ENCODE results near the gene CFAP46. TPM values are rescaled to one million over a fixed set of nuclear protein-coding genes. Genes with fewer than 3 reads are reported as not detected.
"Not testable (repeated sequence)": the region's sequence is repeated elsewhere in the genome, so short reads cannot be mapped to it uniquely, and the experiment has no call there.

Gene CFAP46
- total and polyA plus RNA-seq, 2 donors, result 0.09 to 0.34 TPM

DNA sequence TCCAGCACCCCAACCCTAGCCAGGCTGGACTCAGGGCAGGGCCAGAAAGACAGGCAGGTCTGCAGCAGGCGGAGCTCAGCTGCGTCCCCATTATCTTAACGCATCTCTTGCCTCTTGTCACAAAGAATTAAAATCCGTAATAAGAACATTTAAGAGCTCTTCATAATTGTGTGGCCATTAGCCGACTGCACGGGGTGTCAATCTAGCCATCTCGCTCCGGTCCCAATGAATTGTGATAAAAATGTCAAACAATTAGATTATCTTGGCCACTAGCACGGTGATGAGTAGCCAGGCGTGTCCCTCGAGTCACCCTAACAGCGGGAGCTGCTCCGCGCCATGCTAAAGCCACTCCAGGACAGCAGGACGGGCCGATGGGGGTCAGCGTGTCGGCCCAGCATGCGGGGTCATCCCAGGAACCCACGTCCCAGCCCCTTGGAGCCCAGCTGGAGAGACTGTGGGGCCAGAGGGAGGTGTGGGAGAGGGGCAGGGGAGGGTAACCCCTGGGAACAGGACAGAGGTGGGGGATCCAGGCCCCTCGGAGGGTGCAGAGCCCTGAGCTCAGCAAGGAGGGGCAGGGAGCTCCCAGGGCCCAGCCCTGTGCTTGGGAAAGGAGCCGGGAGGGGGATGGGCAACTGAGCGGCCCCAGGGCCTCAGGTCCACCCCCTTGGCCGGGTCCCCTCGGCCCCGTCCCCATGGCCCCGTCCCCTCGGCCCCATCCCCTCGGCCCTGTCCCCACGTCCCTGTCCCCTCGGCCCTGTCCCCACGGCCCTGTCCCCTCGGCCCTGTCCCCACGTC lies 138.8 kb downstream of the CFAP46 start:
- H3K27me3 ChIP-seq (ENCODE audit: control insufficient read depth in 2 of 2, insufficient read depth in 1 of 2, low read length in 1 of 2), result peaks cover 0 to 4% of the 10 kb centered on the region in 2 donors
- no peak for DNase-seq (ENCODE audit: low read depth in 6 of 9, low spot score in 9 of 9)
- WGBS, result 94% methylated on average over 34 of the region's 34 CpGs

GRCh38 chr10:132802694-132803320 lies 139.6 kb downstream of the CFAP46 start:
- H3K27ac ChIP-seq (ENCODE audit: low read depth in 1 of 2, low read length in 1 of 2), result no peak overlapping the region
- H3K27me3 ChIP-seq (ENCODE audit: control insufficient read depth in 2 of 2, insufficient read depth in 1 of 2, low read length in 1 of 2), result peaks cover 0 to 4% of the 10 kb centered on the region in 2 donors
- 83% methylated on average over 16 of the region's 16 CpGs for WGBS
- no peak overlapping the region for H3K4me3 ChIP-seq (ENCODE audit: low read length in 2 of 2)
- no peak for DNase-seq (ENCODE audit: low read depth in 6 of 9, low spot score in 9 of 9)
- no peaks in the 10 kb centered on the region for H3K4me1 ChIP-seq (ENCODE audit: control insufficient read depth in 2 of 2, insufficient read depth in 2 of 2, low read length in 2 of 2)
- H3K9me3 ChIP-seq (ENCODE audit: control insufficient read depth in 2 of 2, insufficient read depth in 1 of 2, low read length in 1 of 2), result peaks cover 0 to 4% of the 10 kb centered on the region in 2 donors
- no peaks in the 10 kb centered on the region for H3K36me3 ChIP-seq (ENCODE audit: control insufficient read depth in 2 of 2, insufficient read depth in 2 of 2, low read length in 1 of 2)

More for the DNA sequence above, 138.8 kb downstream of the CFAP46 start:
- Histone ChIP-seq H3K36me3 (ENCODE audit: control insufficient read depth in 2 of 2, insufficient read depth in 2 of 2, low read length in 1 of 2) (no peaks in the 10 kb centered on the region), H3K4me1 (ENCODE audit: control insufficient read depth in 2 of 2, insufficient read depth in 2 of 2, low read length in 2 of 2) (no peaks in the 10 kb centered on the region), H3K4me3 (ENCODE audit: low read length in 2 of 2) (no peak overlapping the region), H3K9me3 (ENCODE audit: control insufficient read depth in 2 of 2, insufficient read depth in 1 of 2, low read length in 1 of 2) (peaks cover 0 to 4% of the 10 kb centered on the region in 2 donors), H3K27ac (ENCODE audit: low read depth in 1 of 2, low read length in 1 of 2) (no peak overlapping the region)

DNA sequence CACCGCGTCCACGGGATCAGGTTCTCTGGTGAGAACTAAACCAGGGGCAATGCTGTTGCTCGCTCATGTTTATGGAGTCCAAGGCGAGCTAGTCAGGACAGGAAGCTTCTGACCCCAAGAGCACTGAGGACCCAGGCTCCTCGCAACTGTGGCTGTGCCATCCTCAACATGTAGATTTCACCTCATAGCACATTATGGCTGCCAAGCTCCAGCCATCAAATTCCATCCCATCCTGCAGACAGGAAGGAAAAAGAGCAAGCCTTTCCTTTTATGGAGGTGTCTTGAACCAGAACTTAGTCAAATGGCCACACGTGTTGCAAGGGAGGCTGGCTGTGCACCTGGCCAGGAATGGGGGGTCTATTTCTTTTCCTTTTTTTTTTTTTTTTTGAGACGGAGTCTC lies 140.3 kb downstream of the CFAP46 start:
- Histone ChIP-seq H3K4me1 (ENCODE audit: control insufficient read depth in 2 of 2, insufficient read depth in 2 of 2, low read length in 2 of 2) (no peaks in the 10 kb centered on the region), H3K36me3 (ENCODE audit: control insufficient read depth in 2 of 2, insufficient read depth in 2 of 2, low read length in 1 of 2) (no peaks in the 10 kb centered on the region), H3K27ac (ENCODE audit: low read depth in 1 of 2, low read length in 1 of 2) (no peak overlapping the region), H3K9me3 (ENCODE audit: control insufficient read depth in 2 of 2, insufficient read depth in 1 of 2, low read length in 1 of 2) (peaks cover 0 to 4% of the 10 kb centered on the region in 2 donors), H3K4me3 (ENCODE audit: low read length in 2 of 2) (no peak overlapping the region), H3K27me3 (ENCODE audit: control insufficient read depth in 2 of 2, insufficient read depth in 1 of 2, low read length in 1 of 2) (peaks cover 0 to 4% of the 10 kb centered on the region in 2 donors)
- no peak for DNase-seq (ENCODE audit: low read depth in 6 of 9, low spot score in 9 of 9)
- WGBS, result 90% methylated on average over 8 of the region's 8 CpGs

DNA sequence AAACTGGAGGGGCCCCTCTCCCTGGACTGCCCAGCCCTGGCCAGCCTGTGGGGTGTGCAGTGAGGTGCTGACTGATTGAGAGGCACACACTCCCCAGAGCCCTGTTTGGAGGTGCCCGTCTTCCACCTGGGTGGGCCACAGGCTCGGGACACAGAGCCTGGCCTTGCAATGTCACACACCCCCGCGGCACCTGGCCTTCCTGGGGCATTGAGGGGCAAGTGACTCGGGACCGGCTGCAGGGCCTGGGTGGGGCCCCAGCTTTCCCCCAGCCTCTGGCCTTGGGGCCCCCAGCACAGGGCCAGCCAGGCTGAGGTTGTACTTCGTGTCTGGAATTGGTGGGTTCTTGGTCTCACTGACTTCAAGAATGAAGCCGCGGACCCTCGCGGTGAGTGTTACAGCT lies 142.5 kb downstream of the CFAP46 start:
- H3K27me3 ChIP-seq (ENCODE audit: control insufficient read depth in 2 of 2, insufficient read depth in 1 of 2, low read length in 1 of 2), result peaks cover 0 to 3% of the 10 kb centered on the region in 2 donors
- H3K36me3 ChIP-seq (ENCODE audit: control insufficient read depth in 2 of 2, insufficient read depth in 2 of 2, low read length in 1 of 2), result no peaks in the 10 kb centered on the region
- peaks cover 0 to 4% of the 10 kb centered on the region in 2 donors for H3K9me3 ChIP-seq (ENCODE audit: control insufficient read depth in 2 of 2, insufficient read depth in 1 of 2, low read length in 1 of 2)
- DNase-seq (ENCODE audit: low read depth in 6 of 9, low spot score in 9 of 9), result no peak
- H3K27ac ChIP-seq (ENCODE audit: low read depth in 1 of 2, low read length in 1 of 2), result no peak overlapping the region
- H3K4me1 ChIP-seq (ENCODE audit: control insufficient read depth in 2 of 2, insufficient read depth in 2 of 2, low read length in 2 of 2), result no peaks in the 10 kb centered on the region
- no peak overlapping the region for H3K4me3 ChIP-seq (ENCODE audit: low read length in 2 of 2)
- WGBS, result 92% methylated on average over 11 of the region's 11 CpGs

DNA sequence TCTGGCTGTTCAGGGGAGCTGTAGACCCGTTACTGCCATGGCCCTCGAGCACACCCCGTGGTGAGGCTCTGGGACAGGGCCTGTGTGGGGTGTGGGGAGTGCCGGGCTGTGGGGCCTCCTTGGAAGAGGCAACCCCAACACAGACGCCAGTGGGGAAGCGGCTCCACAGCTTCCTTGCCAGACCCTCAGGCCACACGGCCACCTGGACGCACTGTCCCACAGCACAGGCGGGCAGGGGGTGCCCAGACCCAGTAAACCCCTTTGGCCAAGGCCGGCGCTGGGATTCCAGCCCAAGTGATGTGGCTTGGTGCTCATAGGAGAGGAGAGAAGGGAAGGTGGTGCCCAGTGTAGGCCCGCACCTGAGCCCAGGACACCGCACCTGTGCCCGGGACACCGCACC lies 143.5 kb downstream of the CFAP46 start:
- Histone ChIP-seq H3K36me3 (ENCODE audit: control insufficient read depth in 2 of 2, insufficient read depth in 2 of 2, low read length in 1 of 2) (no peaks in the 10 kb centered on the region), H3K4me3 (ENCODE audit: low read length in 2 of 2) (no peak overlapping the region), H3K4me1 (ENCODE audit: control insufficient read depth in 2 of 2, insufficient read depth in 2 of 2, low read length in 2 of 2) (no peaks in the 10 kb centered on the region), H3K27me3 (ENCODE audit: control insufficient read depth in 2 of 2, insufficient read depth in 1 of 2, low read length in 1 of 2) (peaks cover 0 to 3% of the 10 kb centered on the region in 2 donors), H3K27ac (ENCODE audit: low read depth in 1 of 2, low read length in 1 of 2) (no peak overlapping the region), H3K9me3 (ENCODE audit: control insufficient read depth in 2 of 2, insufficient read depth in 1 of 2, low read length in 1 of 2) (peaks cover 0 to 4% of the 10 kb centered on the region in 2 donors)
- DNase-seq (ENCODE audit: low read depth in 6 of 9, low spot score in 9 of 9), result no peak
- 94% methylated on average over 15 of the region's 15 CpGs for WGBS

DNA sequence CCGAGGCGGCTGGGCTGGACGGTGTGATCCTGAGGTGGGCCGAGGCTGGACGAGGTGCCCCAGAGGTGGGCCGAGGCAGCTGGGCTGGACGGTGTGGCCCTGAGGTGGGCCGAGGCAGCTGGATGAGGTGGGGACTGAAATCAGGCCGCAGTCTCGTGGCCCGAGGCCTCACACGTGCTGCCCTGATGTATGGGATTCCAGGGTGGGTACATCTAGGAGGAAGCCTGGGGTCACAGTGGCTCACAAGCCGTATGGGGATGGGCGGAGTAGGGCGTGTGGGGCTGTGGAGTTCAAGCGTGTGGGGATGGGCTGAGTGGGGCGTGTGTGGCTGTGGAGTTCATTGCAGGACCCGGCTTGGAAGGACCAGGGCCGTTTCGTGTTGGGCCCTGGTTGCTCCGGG lies 144.0 kb downstream of the CFAP46 start:
- Histone ChIP-seq H3K4me1 (ENCODE audit: control insufficient read depth in 2 of 2, insufficient read depth in 2 of 2, low read length in 2 of 2) (no peaks in the 10 kb centered on the region), H3K27me3 (ENCODE audit: control insufficient read depth in 2 of 2, insufficient read depth in 1 of 2, low read length in 1 of 2) (peaks cover 0 to 7% of the 10 kb centered on the region in 2 donors), H3K27ac (ENCODE audit: low read depth in 1 of 2, low read length in 1 of 2) (no peak overlapping the region), H3K4me3 (ENCODE audit: low read length in 2 of 2) (no peak overlapping the region), H3K36me3 (ENCODE audit: control insufficient read depth in 2 of 2, insufficient read depth in 2 of 2, low read length in 1 of 2) (no peaks in the 10 kb centered on the region), H3K9me3 (ENCODE audit: control insufficient read depth in 2 of 2, insufficient read depth in 1 of 2, low read length in 1 of 2) (peaks cover 0 to 4% of the 10 kb centered on the region in 2 donors)
- DNase-seq (ENCODE audit: low read depth in 6 of 9, low spot score in 9 of 9), result no peak
- WGBS, result 95% methylated on average over 21 of the region's 21 CpGs

DNA sequence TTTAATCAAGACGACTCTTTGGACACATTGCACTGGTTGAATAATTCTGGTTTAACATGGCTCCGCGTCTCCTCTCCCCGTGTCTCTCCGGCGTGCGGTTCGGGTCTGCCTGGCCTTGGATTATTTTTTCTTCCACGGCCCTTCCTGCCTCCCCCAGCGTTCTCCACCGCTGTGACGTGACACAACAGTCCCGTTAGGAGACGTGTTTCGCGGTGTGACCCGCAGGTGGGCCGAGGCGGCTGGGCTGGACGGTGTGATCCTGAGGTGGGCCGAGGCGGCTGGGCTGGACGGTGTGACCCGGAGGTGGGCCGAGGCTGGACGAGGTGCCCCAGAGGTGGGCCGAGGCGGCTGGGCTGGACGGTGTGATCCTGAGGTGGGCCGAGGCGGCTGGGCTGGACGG lies 144.4 kb downstream of the CFAP46 start:
- H3K27me3 ChIP-seq (ENCODE audit: control insufficient read depth in 2 of 2, insufficient read depth in 1 of 2, low read length in 1 of 2); DNase-seq (ENCODE audit: low read depth in 6 of 9, low spot score in 9 of 9); H3K4me1 ChIP-seq (ENCODE audit: control insufficient read depth in 2 of 2, insufficient read depth in 2 of 2, low read length in 2 of 2); H3K36me3 ChIP-seq (ENCODE audit: control insufficient read depth in 2 of 2, insufficient read depth in 2 of 2, low read length in 1 of 2); H3K27ac ChIP-seq (ENCODE audit: low read depth in 1 of 2, low read length in 1 of 2); H3K9me3 ChIP-seq (ENCODE audit: control insufficient read depth in 2 of 2, insufficient read depth in 1 of 2, low read length in 1 of 2); H3K4me3 ChIP-seq (ENCODE audit: low read length in 2 of 2): not testable (repeated sequence)
- WGBS, result 96% methylated on average over 32 of the region's 32 CpGs

DNA sequence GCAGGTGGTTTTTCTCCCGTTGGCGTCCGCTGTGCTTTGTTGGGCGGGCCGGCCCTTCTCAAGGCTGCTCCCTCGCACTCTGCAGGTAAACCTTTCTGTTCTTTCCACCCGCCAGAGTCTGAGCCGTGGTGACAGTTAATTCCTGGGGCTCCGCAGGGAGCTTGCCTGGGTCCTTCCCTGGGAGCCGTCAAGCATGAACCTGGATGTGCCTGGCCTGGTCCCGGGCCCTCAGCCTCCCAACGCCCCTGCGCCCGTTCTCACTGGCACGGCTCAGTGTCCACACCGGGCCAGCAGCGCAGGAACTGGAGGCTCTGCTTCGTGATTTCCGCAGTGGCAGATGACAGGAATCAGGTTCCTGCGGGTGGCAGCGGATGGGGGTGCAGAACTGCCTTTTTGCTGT lies 145.5 kb downstream of the CFAP46 start:
- no peak for DNase-seq (ENCODE audit: low read depth in 6 of 9, low spot score in 9 of 9)
- H3K36me3 ChIP-seq (ENCODE audit: control insufficient read depth in 2 of 2, insufficient read depth in 2 of 2, low read length in 1 of 2), result no peaks in the 10 kb centered on the region
- H3K4me3 ChIP-seq (ENCODE audit: low read length in 2 of 2), result no peak overlapping the region
- H3K27me3 ChIP-seq (ENCODE audit: control insufficient read depth in 2 of 2, insufficient read depth in 1 of 2, low read length in 1 of 2), result peaks cover 2 to 7% of the 10 kb centered on the region in 2 donors
- no peak overlapping the region for H3K27ac ChIP-seq (ENCODE audit: low read depth in 1 of 2, low read length in 1 of 2)
- whole genome bisulfite sequencing, result 86% methylated on average over 21 of the region's 21 CpGs
- peaks cover 0 to under 1% of the 10 kb centered on the region in 2 donors for H3K9me3 ChIP-seq (ENCODE audit: control insufficient read depth in 2 of 2, insufficient read depth in 1 of 2, low read length in 1 of 2)
- no peaks in the 10 kb centered on the region for H3K4me1 ChIP-seq (ENCODE audit: control insufficient read depth in 2 of 2, insufficient read depth in 2 of 2, low read length in 2 of 2)
